GM19395 (cell line): ENCODE data around the gene EZH1.

ENCODE experiments used
- ATAC-seq: cut with Tn5 transposase; IDR thresholded peaks from one replicate; pipeline ENCODE4 v1.9.1; 2021; ENCODE audit warnings: mild to moderate bottlenecking, moderate library complexity; ENCODE audit not compliant: unreplicated experiment

Gene EZH1

GRCh38 chr17:42685831-42686230, 59.0 kb downstream of the EZH1 start:
- no peak for ATAC-seq

- ATAC-seq, result no peak
These were observed 59.8 kb downstream of the EZH1 start for GRCh38 chr17:42684929-42685556.

- ATAC-seq, result no peak
These were observed 61.3 kb downstream of the EZH1 start for GRCh38 chr17:42683407-42684034.

- no peak for ATAC-seq
These were observed 62.0 kb downstream of the EZH1 start for GRCh38 chr17:42682722-42683403.

- no peak for ATAC-seq
These were observed 62.7 kb downstream of the EZH1 start, which contains the start of gene CNTNAP1 for GRCh38 chr17:42681976-42682721. Gene CNTNAP1, plus strand, starts transcription at chr17:42682531. Its CDS starts 299 bp downstream, at chr17:42682830.

- no peak for ATAC-seq
These were observed 64.5 kb downstream of the EZH1 start for GRCh38 chr17:42680331-42680808.

GRCh38 chr17:42679492-42680330, 65.1 kb downstream of the EZH1 start:
- ATAC-seq, result no peak

- no peak for ATAC-seq
These were observed 65.8 kb downstream of the EZH1 start for GRCh38 chr17:42678951-42679491.

- ATAC-seq, result no peak
These were observed 66.7 kb downstream of the EZH1 start for GRCh38 chr17:42677921-42678781.

GRCh38 chr17:42677012-42677857, 67.6 kb downstream of the EZH1 start:
- peak; percentile 56 for ATAC-seq

- no peak for ATAC-seq
These were observed 68.3 kb downstream of the EZH1 start, which contains the start of gene PLEKHH3 for GRCh38 chr17:42676424-42677011. Gene PLEKHH3, minus strand, starts transcription at chr17:42676994. Its CDS starts 431 bp downstream, at chr17:42676563.

GRCh38 chr17:42675965-42676423, 68.8 kb downstream of the EZH1 start:
- ATAC-seq, result no peak

- ATAC-seq, result no peak
These were observed 69.4 kb downstream of the EZH1 start for GRCh38 chr17:42675348-42675964.

- ATAC-seq, result no peak
These were observed 70.0 kb downstream of the EZH1 start for GRCh38 chr17:42674755-42675347.

- ATAC-seq, result no peak
These were observed 70.7 kb downstream of the EZH1 start for GRCh38 chr17:42673885-42674754.
